Measurements from ENCODE around the gene SPATA13.

SPATA13 gene

DNA sequence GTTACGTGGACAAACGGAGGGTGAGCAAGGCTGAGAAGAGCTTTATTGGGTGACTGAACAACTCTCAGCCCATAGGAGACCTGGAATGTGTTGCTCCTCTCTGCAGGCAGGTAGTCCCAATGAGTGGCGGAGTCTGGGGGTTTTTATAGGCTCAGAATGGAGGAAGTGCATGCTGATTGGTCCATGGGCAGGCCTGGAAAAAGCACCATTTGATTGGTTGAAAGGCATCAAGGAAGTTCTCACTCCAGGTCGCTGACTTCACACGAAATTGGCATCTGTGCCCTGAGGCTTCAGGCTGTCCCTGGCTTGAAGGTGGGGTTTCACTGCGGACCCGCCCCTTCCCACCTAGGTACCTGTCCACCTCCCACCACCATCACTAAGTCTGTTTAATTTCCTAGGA is 65.4 kb downstream of the SPATA13 start:
- Histone ChIP-seq H3K27ac (ENCODE audit: low read length) (no peak overlapping the region), H3K4me1 (ENCODE audit: insufficient read depth, low read length) (no peaks in the 10 kb centered on the region), H3K27me3 (ENCODE audit: insufficient read depth, low read length, poor library complexity) (no peaks in the 10 kb centered on the region), H3K9me3 (ENCODE audit: insufficient read depth, low read length, severe bottlenecking) (no peaks in the 10 kb centered on the region), H3K4me2 (ENCODE audit: insufficient read depth, low read length) (no peak overlapping the region), H3K9ac (ENCODE audit: low read depth, low read length) (no peak overlapping the region), H4K20me1 (ENCODE audit: insufficient read depth, low read length) (0 out of 2 replicates have a peak, but pooled peaks cover 3% of the 10 kb centered on the region), H2AFZ (ENCODE audit: low read depth, low read length) (no peak overlapping the region), H3K4me3 (ENCODE audit: low read depth in 1 of 2, low read length in 2 of 2) (no peak overlapping the region), H3K79me2 (ENCODE audit: insufficient read depth, low read length) (no peaks in the 10 kb centered on the region), H3K36me3 (ENCODE audit: insufficient read depth, low read length) (no peaks in the 10 kb centered on the region)
- DNase-seq = no peak
- no peak for ATAC-seq (ENCODE audit: insufficient read depth, low read depth)
- TF ChIP-seq EZH2 (IDR thresholded peaks at IDR 0.05; ENCODE audit: borderline replicate concordance, low read depth, low read length, severe bottlenecking) = no peak
- TF ChIP-seq, protein P1, sequence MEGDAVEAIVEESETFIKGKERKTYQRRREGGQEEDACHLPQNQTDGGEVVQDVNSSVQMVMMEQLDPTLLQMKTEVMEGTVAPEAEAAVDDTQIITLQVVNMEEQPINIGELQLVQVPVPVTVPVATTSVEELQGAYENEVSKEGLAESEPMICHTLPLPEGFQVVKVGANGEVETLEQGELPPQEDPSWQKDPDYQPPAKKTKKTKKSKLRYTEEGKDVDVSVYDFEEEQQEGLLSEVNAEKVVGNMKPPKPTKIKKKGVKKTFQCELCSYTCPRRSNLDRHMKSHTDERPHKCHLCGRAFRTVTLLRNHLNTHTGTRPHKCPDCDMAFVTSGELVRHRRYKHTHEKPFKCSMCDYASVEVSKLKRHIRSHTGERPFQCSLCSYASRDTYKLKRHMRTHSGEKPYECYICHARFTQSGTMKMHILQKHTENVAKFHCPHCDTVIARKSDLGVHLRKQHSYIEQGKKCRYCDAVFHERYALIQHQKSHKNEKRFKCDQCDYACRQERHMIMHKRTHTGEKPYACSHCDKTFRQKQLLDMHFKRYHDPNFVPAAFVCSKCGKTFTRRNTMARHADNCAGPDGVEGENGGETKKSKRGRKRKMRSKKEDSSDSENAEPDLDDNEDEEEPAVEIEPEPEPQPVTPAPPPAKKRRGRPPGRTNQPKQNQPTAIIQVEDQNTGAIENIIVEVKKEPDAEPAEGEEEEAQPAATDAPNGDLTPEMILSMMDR (IDR thresholded peaks at IDR 0.05; ENCODE audit: borderline replicate concordance, extremely low read depth, low read length, poor library complexity, severe bottlenecking) = no peak

DNA sequence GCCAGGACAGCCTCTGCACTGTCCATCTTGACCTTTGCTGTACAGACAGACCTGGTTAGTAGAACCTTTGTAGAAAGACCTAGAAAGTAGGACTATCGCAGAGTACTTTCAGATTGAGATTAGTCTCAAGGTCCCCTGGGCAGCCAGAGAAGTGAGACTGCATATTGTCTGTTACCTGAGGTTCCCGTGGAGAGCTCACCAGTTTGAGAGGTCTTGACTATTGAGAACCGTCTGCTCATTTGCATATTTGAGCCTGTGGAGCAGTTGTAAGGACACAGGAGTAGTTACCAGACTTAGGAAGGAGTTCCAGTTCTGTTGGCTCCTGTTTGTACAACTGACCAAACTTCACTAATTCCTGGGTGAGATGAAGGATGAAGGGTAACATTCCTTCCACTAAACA is 66.2 kb downstream of the SPATA13 start:
- Histone ChIP-seq H3K36me3 (ENCODE audit: insufficient read depth, low read length) (no peaks in the 10 kb centered on the region), H3K4me2 (ENCODE audit: insufficient read depth, low read length) (no peak overlapping the region), H3K27ac (ENCODE audit: low read length) (no peak overlapping the region), H2AFZ (ENCODE audit: low read depth, low read length) (no peak overlapping the region), H3K27me3 (ENCODE audit: insufficient read depth, low read length, poor library complexity) (no peaks in the 10 kb centered on the region), H3K9me3 (ENCODE audit: insufficient read depth, low read length, severe bottlenecking) (no peaks in the 10 kb centered on the region), H3K4me1 (ENCODE audit: insufficient read depth, low read length) (no peaks in the 10 kb centered on the region), H4K20me1 (ENCODE audit: insufficient read depth, low read length) (0 out of 2 replicates have a peak, but pooled peaks cover 3% of the 10 kb centered on the region), H3K4me3 (ENCODE audit: low read depth in 1 of 2, low read length in 2 of 2) (no peak overlapping the region), H3K9ac (ENCODE audit: low read depth, low read length) (no peak overlapping the region), H3K79me2 (ENCODE audit: insufficient read depth, low read length) (no peaks in the 10 kb centered on the region)
- no peak for DNase-seq
- ATAC-seq (ENCODE audit: insufficient read depth, low read depth) = no peak
- TF ChIP-seq EZH2 (IDR thresholded peaks at IDR 0.05; ENCODE audit: borderline replicate concordance, low read depth, low read length, severe bottlenecking) = no peak
- TF ChIP-seq, protein P1 (IDR thresholded peaks at IDR 0.05; ENCODE audit: borderline replicate concordance, extremely low read depth, low read length, poor library complexity, severe bottlenecking) = no peak

DNA sequence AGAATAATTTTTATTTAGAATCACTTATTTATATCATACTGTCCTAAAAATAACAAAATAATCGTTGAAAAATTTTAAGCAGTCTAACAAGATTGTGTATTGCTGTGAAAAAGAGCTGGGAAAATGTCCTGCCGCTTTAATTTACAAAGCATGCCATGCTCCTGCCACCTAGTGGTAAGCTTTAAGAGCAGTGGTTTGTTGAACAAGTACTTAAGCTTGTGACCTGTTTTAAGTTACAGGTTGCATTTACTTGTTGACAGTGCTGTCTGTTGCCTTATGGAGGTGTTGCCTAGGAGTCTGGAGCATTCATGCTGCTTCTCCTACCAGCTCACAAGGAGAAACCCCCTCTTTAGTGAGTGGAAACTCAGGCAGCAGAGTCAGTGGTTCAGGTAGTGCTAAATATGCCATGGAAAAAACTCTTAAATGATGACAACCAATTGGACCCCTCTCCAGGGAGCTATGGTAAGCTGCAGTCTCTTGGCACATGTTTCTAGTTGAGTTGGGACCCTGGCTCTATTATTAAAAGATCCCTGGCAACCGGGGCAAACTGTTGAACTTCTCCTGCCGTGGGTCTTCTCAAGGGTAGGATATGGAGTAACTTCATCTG is 68.4 kb downstream of the SPATA13 start:
- ATAC-seq (ENCODE audit: insufficient read depth, low read depth) = peak; percentile 78
- TF ChIP-seq, protein P1 (IDR thresholded peaks at IDR 0.05; ENCODE audit: borderline replicate concordance, extremely low read depth, low read length, poor library complexity, severe bottlenecking) = peak; percentile 90
- no peak for TF ChIP-seq EZH2 (IDR thresholded peaks at IDR 0.05; ENCODE audit: borderline replicate concordance, low read depth, low read length, severe bottlenecking)
- peak; percentile 51 for DNase-seq
- Histone ChIP-seq H3K79me2 (ENCODE audit: insufficient read depth, low read length) (no peaks in the 10 kb centered on the region), H3K9me3 (ENCODE audit: insufficient read depth, low read length, severe bottlenecking) (no peaks in the 10 kb centered on the region), H4K20me1 (ENCODE audit: insufficient read depth, low read length) (0 out of 2 replicates have a peak, but pooled peaks cover 3% of the 10 kb centered on the region), H3K36me3 (ENCODE audit: insufficient read depth, low read length) (no peaks in the 10 kb centered on the region), H2AFZ (ENCODE audit: low read depth, low read length) (no peak overlapping the region; the same call in 1 of the 2 replicates), H3K27ac (ENCODE audit: low read length) (no peak overlapping the region), H3K27me3 (ENCODE audit: insufficient read depth, low read length, poor library complexity) (no peaks in the 10 kb centered on the region), H3K4me2 (ENCODE audit: insufficient read depth, low read length) (no peak overlapping the region), H3K4me1 (ENCODE audit: insufficient read depth, low read length) (no peaks in the 10 kb centered on the region), H3K4me3 (ENCODE audit: low read depth in 1 of 2, low read length in 2 of 2) (no peak overlapping the region), H3K9ac (ENCODE audit: low read depth, low read length) (no peak overlapping the region)

Data from DND-41 (cell line).